ENCODE measurements around the gene RAD18. TPM values are rescaled to one million over a fixed set of nuclear protein-coding genes. Genes with fewer than 3 reads are reported as not detected.
A peak's percentile ranks its signal among the peaks of the same experiment; 100 is the strongest.

RAD18 gene, protein sequence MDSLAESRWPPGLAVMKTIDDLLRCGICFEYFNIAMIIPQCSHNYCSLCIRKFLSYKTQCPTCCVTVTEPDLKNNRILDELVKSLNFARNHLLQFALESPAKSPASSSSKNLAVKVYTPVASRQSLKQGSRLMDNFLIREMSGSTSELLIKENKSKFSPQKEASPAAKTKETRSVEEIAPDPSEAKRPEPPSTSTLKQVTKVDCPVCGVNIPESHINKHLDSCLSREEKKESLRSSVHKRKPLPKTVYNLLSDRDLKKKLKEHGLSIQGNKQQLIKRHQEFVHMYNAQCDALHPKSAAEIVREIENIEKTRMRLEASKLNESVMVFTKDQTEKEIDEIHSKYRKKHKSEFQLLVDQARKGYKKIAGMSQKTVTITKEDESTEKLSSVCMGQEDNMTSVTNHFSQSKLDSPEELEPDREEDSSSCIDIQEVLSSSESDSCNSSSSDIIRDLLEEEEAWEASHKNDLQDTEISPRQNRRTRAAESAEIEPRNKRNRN
- total RNA-seq, result 8.8 TPM

DNA sequence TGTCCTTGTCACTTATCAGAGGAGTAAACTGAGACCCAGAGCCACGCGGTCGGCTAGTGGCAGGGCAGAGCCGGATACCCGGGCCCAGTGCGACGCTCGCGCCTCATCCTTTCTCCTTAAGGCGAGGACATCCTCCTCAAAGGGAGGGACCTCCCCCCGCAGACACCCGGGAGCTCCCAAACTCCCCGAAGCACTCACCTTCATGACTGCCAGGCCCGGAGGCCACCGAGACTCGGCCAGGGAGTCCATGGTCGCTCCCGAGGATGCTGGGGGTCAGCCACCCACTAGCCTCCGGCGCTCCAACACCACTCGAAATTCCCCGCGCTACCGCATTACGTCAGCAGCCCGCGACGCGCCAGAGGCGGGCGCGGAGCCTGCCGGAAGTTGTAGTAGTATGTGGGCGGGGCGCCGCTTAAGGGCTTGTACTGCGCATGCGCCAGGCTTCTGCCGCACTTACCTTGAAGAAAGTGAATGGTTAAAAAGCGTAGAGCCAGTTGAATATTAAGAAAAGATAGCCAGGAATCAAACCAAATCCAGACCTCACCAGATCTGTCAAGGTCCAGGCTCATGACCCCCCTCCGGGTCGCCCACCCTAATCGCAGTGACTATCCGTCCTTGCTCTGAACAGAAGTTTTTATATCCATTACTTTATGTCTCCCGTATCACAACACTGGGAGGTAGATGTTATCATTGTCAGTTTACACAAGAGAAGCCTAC is at the start of gene RAD18:
RAD18 (minus strand) TSS at position 336 of the 717 bp plus-strand sequence; CDS start at position 249, 87 bp downstream.
- peak; percentile 92 for DNase-seq (ENCODE audit: low spot score)

DNA sequence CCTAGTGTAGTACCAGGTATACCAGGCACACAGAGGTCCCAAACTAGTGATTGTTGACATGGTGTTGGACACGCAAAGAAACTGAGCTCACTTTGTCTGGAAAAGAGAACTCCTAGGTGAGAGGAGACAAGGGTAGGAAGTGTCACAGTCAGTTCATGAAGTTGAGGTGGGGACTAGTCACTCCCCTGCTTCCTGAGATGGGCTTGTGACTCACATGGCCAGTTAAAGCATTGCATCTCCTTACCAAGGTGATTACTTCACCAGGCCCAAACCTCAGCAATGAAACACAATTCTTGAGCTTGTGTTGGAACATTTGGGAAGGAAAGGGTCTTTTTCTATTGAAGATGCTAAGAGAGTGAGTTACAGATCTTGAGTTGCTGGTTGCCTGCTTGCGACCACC is 49.2 kb upstream of the RAD18 start:
- DNase-seq (ENCODE audit: low spot score), result no peak

DNA sequence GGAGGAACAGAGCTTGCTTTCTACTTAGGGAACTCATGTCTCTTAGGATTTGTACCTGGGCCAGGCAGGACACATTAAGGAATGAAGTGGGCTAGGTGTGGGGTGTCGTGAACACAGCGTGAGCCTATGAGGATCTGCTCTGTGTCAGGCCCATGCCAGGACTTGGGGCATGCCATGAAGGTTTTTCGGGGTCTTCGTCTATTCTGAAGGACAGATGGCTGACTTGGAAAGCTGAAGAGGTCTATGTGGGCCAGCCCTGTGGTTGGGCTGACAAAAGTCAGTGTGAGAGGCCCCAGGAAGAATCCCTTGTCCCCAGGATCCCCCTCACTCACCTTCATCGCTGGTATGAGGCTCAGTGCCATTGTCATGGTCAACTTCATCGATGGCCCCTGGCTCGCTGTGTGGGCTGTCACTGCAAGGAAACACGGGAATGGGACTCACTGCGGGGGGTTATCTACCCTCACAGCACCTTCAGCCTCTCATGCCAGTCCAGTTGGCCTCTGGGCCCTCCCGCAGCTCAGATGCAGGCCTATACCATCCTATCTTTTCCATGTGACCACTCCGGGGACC is 46.8 kb upstream of the RAD18 start:
- DNase-seq (ENCODE audit: low spot score), result no peak

DNA sequence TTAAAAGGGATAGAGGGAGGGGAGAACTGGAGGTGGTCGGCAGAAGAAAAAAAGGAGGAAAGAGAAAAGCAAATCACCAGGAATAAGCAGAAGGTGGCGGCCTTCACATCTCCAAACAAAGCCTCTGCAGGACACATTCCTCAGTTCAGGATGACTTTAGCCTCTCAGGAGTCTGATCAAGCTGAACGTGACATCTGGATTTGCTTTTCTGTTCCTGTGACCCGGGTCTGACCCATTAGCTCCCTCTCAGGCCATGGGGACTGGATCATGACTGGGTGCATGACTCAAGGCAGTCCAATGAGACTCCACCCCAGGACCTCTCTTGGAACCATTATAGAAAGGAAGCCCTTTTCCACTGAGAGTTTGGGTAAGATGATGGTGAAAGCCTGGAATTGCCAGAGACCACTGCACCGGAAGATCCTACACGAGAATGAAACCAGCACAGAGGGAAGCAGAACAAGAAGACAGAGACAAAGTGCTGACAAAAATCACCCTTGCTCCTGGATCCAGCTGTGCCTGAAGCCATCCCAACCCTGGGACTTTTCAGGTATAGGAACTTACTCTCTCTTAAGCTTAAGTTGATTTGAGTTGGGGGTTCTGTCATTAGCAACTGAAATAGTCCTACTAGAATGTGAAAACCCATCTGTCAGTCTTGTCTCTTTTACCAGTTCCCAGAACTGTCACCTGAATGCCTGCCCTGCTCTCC is 45.4 kb upstream of the RAD18 start:
- no peak for DNase-seq (ENCODE audit: low spot score)

DNA sequence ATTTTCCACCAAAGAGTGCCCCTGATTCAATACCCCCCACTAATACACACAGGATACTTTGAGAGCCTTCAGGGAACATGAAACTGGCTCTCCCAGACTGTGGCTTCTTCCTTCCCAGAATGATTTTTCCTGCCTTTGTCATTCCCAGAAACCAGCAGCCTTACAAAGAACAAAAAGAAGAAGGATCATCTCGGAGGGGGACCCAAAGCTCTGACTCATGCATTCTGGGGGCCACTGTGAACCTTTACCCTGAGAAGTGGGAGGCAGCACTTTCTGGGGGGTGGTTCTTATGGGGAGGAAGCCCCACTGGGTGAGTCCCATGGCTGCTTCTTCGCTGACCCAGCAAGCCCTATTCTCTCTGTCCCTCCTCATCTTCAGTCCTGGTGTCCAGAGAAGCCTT is 44.7 kb upstream of the RAD18 start:
- no peak for DNase-seq (ENCODE audit: low spot score)

DNA sequence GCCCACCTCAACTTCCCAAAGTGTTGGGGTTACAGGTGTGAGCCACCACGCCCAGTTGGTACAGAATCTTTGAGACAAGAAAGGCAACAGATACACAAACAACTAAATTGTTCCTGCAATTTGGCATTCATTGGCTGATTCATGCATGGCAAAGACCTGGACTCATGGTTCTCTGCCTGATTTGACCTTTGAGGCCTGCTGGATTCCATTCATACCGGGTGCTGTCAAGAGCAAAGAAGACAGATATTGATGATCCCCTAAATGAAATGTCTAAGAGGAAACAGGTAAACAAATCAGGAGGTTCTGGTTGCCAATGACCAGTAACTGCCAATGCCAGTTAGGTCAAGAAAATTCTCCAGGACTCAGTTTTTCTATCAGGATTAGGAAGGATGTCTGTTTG is 43.9 kb upstream of the RAD18 start:
- DNase-seq (ENCODE audit: low spot score), result no peak

DNA sequence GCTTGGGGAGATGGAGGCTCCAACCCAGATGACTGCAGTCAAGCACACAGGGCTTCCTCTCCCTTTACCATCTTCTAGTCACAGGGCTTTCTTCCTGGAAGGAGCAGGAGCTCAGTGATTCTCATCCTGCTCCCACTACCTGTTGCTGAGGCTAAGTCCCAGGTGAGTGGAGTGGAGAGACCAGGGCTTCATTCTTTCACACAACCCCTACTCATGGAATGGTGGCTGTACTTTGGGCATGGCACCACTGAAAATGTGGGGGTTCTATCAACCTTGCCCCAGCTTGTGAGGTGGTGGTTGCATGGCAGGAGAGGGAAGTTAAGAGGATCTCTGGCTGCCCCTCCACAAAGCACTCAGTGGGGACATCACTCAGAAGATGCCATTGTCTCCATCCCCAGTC is 36.8 kb upstream of the RAD18 start:
- no peak for DNase-seq (ENCODE audit: low spot score)

DNA sequence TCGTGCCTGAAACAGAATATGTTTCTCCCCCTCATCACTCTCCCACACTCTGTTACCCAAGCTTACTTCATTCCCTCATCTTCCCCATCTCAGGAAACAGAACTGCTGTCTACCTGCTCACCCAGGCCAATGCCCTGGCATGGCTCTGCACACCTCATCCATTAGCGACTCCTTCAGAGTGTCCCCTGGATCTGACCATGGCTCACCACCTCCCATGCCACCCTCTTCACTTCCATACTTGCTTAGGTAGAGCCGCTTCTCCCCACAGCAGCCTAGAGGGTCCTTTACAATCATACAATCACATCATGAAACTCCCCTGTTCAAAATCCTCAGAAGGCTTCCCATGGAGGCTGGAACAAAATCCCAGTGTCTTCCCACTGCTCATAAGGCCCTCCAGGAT is 33.9 kb upstream of the RAD18 start:
- DNase-seq (ENCODE audit: low spot score), result no peak

DNA sequence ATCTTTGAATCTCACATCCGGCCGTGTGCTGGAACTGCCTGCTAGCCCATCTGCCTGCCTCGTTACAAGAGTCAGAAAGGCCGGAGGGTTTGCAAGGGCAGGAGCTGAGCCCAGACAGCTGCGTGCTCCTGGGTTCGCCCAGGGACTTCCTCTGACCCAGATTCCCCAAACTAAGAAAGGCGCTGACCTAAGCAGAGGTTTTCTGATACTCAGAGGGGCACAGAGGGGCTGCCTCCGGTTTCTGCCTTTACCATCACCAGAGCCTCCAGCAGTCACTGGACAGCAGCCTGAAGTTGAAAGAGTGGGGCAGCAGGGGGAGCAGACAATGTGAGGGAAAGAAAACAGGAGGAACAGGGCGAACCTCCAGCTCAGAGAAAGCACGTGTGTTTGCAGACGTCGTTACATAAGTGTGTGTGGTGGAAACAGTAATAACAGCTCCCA is 33.4 kb upstream of the RAD18 start:
- DNase-seq (ENCODE audit: low spot score), result peak; percentile 52

DNA sequence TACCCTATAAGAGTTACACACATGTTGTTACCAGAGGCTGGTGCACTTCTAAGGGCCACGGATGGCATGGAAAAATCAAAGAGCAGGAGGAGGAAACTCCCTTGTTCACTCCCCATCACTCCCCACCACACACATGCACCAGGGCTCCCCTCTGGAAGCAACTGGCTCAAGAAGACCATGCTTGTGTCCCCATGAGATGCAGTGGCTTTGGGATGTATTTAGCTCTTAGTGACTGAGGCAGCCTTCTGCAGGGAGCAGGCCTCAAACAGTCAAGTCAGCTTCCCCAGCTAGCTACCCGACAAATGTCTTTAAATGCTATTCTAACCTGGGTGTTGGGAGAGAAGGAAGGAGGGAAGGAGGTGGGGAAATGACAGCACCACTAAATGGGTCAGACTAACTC is 32.9 kb upstream of the RAD18 start:
- no peak for DNase-seq (ENCODE audit: low spot score)

DNA sequence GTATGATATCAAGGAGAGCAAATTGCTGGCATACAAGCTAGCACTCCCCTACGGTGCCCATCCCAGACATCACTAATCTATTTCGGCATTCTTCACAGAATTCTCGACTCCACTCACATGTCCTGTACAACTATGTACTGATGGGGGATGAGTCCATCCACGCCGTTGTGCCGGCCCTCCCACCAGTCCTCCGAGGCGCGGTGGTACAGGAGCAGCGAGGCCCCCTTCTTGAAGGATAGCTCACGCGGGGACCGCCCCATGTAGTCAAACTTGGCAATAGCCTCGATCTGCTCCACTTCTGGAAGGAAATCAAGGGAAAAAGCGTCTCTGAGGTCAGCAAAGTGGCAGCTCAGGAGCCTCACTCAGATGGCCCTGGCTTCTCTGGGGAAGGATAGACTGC is 31.0 kb upstream of the RAD18 start:
- no peak for DNase-seq (ENCODE audit: low spot score)

DNA sequence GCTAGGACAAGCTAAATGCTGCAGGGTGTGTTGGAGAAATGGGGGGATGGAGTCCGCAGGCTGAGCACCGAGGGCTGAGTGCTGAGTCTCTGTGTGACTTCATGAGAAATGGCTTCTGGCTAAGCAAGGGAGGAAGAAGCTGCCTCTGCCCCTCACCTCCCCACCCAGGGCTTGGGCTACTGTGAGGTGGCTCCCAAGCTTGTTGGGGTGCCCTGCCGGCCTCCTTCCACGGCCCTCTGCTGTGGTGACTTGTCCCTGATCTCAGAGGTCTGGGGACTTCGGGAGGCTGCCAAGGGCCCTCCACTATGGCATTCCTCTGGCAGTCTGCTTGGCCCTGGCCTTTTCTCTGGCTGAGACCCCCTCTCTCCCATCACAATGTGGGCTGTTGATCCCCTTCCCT is 30.1 kb upstream of the RAD18 start:
- no peak for DNase-seq (ENCODE audit: low spot score)

DNA sequence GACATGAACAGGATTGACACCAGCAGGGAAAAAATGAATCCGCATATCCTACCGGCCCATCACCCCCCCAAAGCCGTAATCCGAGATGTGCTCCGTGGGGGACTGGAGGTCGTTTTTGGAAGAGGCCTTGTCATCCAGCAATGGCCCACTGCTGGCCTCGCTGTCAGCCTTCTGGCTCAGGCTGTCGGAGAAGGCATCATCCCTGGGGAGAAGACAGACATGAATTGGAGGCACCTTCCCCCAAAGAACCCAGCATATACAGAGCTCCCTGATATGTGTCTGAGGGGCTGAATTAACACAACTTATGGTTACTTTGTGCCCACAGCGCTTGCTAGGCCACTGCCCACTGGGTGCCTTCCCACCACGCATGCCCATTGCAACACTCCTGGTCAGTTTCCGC is 29.6 kb upstream of the RAD18 start:
- no peak for DNase-seq (ENCODE audit: low spot score)

DNA sequence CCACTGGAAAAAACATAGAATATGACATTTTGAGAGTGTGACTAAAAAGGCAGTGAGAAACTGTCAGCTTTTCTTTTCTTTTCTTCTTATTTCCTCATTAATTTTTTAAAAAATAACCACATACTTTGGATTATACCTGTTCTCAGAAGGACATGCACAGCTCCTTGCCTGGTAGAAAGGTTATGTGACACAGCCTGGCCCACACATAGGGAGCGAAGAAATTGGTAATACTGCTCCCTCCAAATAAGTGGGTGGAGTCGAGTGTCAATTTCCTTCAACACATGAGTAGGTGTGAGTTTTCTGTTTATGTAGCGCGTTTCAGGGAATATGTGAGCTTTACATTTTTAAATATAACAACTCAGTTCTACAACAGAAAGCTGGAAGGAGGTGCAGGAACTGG is 28.9 kb upstream of the RAD18 start:
- no peak for DNase-seq (ENCODE audit: low spot score)

DNA sequence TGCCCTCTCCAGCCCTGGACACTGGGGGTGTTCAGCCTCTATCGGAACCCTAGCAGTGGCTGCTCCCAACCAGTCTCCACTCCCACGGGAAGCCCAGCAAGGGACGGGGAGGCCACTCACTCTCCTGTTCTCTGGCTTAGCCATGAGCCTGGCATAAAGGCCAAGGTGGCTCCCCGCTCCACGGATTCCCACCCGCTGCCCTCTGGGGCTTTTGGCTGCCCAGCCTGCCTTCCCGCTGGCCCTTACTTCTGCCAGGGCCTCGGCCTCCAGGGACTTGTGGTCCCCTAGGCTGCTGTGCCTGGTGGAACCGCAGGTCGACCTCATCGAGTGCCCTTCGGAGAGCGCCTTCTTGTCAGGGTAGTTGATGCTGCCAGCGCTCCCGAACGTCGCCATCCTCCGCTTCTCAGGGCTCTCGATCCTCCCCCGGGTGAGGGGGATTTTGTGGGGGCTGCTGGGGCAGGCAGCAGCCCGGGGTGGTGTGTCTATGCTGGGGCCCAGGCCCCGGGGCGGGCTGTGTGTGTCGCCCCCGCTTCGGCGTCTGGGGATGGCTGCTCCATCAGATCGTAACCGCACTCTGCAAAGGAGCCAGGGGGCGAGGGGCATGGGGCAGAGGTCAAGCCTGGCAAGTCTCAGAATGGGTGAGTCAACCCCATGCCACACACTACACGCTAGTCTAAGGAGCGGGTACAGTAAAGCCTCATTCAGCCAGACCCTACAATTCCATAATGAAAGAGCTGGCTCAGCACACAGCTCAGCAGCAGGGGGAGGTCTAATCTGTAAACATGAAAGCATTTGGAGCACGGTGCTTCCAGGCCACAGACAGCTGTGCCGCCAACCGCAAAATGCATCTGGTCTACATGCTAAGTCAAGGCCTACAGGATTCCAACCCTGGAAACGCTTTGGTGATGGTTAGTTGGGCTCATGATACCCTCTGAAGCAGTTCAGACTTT is 27.3 kb upstream of the RAD18 start:
- peak; percentile 43 for DNase-seq (ENCODE audit: low spot score)

DNA sequence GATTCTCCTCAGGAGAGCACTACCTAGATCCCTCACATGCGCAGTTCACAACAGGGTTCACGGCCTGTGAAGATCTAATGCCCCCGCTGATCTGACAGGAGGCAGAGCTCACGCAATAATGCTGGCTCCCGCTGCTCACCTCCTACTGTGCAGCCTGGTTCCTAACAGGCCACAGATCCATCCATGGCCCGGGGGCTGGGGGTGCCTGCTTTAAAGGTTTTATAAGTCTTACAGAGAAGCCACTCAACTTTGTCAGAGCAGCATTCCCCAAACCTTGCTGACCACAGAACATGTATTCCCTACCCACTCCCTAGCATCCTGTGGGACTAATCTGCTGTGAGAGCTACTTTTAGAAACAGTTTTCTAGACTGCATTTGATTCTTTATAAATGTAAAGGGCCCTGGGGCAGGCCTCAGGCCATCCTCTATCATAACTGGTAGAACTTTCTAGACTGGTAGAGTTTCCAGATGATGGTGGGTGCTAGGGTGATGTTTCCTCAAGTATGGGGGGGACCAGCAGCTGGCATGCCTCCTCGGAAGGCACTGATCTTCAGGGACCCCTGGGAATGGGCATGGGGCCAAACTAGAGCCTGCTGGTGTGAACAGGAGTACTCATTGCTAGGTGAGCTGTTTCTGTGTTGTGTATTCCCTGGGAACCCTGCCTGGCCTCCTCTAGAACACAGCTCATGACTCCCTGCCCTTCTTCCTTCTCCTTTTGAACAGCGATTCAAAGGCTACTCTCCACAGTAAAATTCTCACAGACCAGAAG is 25.7 kb upstream of the RAD18 start:
- no peak for DNase-seq (ENCODE audit: low spot score)

DNA sequence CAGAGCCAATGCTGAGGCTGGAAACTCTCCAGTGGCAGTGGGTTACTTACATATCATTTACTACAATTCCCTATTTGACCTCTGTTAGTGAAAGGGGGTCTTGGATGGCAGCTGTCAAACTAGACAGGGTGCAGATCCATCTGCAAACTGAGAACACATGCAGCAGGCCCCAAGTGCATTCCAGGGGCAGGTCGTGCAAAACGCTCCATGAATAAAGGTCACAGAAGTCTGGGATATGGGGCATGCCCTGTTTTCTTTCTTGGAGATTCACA is 25.0 kb upstream of the RAD18 start:
- no peak for DNase-seq (ENCODE audit: low spot score)

DNA sequence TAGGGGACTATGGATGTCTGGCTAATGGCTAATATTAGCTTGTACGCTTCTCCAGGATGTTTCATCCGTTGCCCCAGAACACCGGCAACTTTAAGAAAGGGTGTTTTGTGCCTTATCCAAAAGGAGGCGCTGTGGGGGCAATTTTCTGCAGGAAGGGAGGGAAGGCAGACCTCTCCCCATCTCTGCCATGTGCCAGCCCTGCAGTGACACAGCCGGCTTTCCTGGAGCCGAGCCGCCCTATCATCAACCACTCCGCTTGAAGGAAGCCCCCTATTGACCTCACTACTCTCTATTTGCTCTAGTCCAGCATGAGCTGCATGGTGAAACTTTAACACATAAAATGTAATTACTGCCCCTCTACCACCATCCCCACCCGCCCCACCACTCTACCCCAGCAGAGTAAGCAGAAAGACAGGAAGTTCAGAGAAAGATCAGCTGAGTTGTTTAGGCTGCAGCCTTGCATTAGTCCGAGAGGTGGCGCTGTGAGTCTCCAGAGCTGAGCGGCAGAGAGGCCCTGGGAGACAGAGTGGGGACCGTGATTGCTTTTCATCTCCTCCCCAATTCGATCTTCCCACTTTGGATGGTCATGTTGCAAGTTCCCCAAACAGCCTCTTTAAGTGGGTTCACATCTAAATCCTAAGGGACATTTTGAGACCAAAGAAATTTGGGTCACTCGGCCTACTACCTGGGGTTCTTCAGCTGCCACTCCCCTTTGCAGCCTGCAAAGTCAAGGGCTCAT is 24.5 kb upstream of the RAD18 start:
- DNase-seq (ENCODE audit: low spot score), result peak; percentile 67

DNA sequence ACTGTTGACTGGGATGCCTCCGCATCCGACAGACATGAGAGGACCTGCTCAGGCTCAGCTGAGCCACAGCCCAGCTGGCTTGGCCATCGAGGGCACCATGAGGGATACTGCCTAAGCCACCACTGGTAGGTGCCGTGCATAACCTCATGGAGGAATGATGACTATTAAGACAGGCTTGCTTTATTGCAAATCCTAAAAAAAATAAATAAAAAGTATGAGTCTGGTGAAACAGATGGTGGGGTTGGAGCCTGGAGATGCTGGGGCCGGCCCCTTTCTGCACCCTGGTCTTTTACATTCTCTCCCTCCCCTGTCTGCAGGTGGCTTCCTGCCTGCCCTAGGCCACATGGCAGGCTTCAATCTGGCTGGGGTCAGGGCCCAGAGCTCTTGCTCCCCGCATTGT is 24.0 kb upstream of the RAD18 start:
- DNase-seq (ENCODE audit: low spot score), result no peak

DNA sequence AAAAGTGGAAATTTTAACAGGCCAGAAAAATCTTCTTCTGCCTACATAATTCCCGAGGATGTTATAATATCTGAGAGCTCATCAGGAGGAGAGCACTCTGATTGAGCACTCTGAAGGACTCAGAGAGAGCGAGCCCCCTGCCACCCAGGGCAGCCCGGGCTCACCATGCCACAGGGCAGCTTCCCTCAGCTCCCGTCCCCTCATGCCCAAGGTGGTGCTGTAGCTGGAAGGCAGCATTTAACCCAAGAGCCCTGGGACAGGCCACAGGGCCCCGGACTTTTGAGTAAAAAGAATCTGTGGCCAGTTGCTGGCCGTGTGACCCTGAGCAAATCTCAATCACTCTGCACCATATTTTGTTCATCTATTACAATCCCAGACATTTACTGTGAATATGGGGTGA is 23.5 kb upstream of the RAD18 start:
- no peak for DNase-seq (ENCODE audit: low spot score)
